Testis (tissue), 2 donors: ENCODE results near the gene ARPC2.

ENCODE experiments used
- POLR2A ChIP-seq: fragments of 450-650 bp; IDR thresholded peaks from one replicate; pipeline ENCODE4 v1.6.1; 2017; ENCODE audit warnings: antibody characterized with exemption, mild to moderate bottlenecking, moderate library complexity
- TF ChIP-seq, protein P1 (sequence below), 3 experiments: fragments of 450-650 bp in 2 of 3; fragments of 200-600 bp in 1 of 3; sonication (generic) in 1 of 3; IDR thresholded peaks; one replicate each; pipeline ENCODE4 v1.5.1; 2016 to 2019; ENCODE audit warnings: antibody characterized with exemption in 3 of 3, mild to moderate bottlenecking in 2 of 3, moderate library complexity in 1 of 3

- TF ChIP-seq, protein P1, sequence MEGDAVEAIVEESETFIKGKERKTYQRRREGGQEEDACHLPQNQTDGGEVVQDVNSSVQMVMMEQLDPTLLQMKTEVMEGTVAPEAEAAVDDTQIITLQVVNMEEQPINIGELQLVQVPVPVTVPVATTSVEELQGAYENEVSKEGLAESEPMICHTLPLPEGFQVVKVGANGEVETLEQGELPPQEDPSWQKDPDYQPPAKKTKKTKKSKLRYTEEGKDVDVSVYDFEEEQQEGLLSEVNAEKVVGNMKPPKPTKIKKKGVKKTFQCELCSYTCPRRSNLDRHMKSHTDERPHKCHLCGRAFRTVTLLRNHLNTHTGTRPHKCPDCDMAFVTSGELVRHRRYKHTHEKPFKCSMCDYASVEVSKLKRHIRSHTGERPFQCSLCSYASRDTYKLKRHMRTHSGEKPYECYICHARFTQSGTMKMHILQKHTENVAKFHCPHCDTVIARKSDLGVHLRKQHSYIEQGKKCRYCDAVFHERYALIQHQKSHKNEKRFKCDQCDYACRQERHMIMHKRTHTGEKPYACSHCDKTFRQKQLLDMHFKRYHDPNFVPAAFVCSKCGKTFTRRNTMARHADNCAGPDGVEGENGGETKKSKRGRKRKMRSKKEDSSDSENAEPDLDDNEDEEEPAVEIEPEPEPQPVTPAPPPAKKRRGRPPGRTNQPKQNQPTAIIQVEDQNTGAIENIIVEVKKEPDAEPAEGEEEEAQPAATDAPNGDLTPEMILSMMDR (IDR thresholded peaks at IDR 0.05), result no peak
- TF ChIP-seq POLR2A, result no peak
These were observed 38.5 kb downstream of the ARPC2 start for GRCh38 chr2:218255446-218255845.
